H1 (cell line): Measurements from ENCODE around the gene PRKAG1. TPM values are rescaled to one million over a fixed set of nuclear protein-coding genes. Genes with fewer than 3 reads are reported as not detected.

Source experiments
- CTCF ChIA-PET: fragments of 300-600 bp; sonication (Branson Sonifier 250); formaldehyde crosslinking; loops from one replicate; lab custom pipeline; 2021; ENCODE audit not compliant: partially characterized antibody; lab: Charles Lee
- POLR2A ChIA-PET: fragments of 300-600 bp; sonication (Branson Sonifier 250); formaldehyde crosslinking; loops from one replicate; lab custom pipeline; 2021; ENCODE audit warnings: inconsistent platforms; ENCODE audit not compliant: partially characterized antibody; lab: Charles Lee
- DNase-seq, 2 experiments: peaks; one replicate each; pipeline versions ENCODE4 v3.0.0 to v3.0.0-alpha.2; 2010 to 2022; ENCODE audit warnings: low spot score in 2 of 2, low read depth in 1 of 2, mixed read lengths in 1 of 2
- FAIRE-seq: peaks from 2 replicates; lab custom pipeline; 2011; peaks lifted over from hg19 to GRCh38; lab: Jason Lieb, UNC
- H2AFZ ChIP-seq: 2 replicates; pipeline ENCODE4 v1.8.1; 2012; ENCODE audit warnings: low read length, inconsistent platforms
- H2AK5ac ChIP-seq: 2 replicates; pipeline ENCODE4 v1.6.1; 2013; ENCODE audit warnings: low read depth, low read length
- H2BK120ac ChIP-seq: replicated peaks from 2 replicates; pipeline ENCODE3; 2013; ENCODE audit warnings: low read depth, low read length, inconsistent platforms
- H2BK12ac ChIP-seq: 2 replicates; pipeline ENCODE4 v1.6.1; 2013; ENCODE audit warnings: low read depth, low read length
- H2BK15ac ChIP-seq: 2 replicates; pipeline ENCODE4 v1.6.1; 2013; ENCODE audit warnings: low read length
- H2BK20ac ChIP-seq: 2 replicates; pipeline ENCODE4 v1.6.1; 2013; ENCODE audit warnings: low read length
- H2BK5ac ChIP-seq: 2 replicates; pipeline ENCODE4 v1.6.1; 2013; ENCODE audit warnings: low read depth, low read length
- H3K14ac ChIP-seq: 2 replicates; pipeline ENCODE4 v1.6.1; 2013; ENCODE audit warnings: inconsistent platforms; ENCODE audit not compliant: insufficient read length
- H3K18ac ChIP-seq: 2 replicates; pipeline ENCODE4 v1.6.1; 2013; ENCODE audit warnings: low read length; ENCODE audit errors: extremely low read depth
- H3K23ac ChIP-seq: 2 replicates; pipeline ENCODE4 v1.6.1; 2013; ENCODE audit warnings: inconsistent platforms; ENCODE audit not compliant: insufficient read length
- H3K23me2 ChIP-seq: 2 replicates; pipeline ENCODE4 v1.6.1; 2013; ENCODE audit warnings: low read depth, low read length
- H3K27ac ChIP-seq: 2 replicates; pipeline ENCODE4 v1.6.1; 2011; ENCODE audit warnings: low read depth, low read length, inconsistent platforms
- H3K27me3 ChIP-seq, 4 experiments: replicated peaks in 1 of 4; 1 replicate in 1 of 4; 2 replicates in 3 of 4; pipeline versions ENCODE4 v1.6.1 to v1.8.1; 2011 to 2013; ENCODE audit warnings: low read length in 3 of 4, mild to moderate bottlenecking in 3 of 4, inconsistent platforms in 2 of 4, mixed read lengths in 2 of 4, moderate library complexity in 1 of 4; ENCODE audit not compliant: control insufficient read depth in 3 of 4, insufficient read depth in 3 of 4; ENCODE audit errors: extremely low read depth in 1 of 4
- H3K36me3 ChIP-seq, 4 experiments: 2 replicates each; pipeline versions ENCODE4 v1.6.1 to v1.8.1; 2011 to 2013; ENCODE audit warnings: mild to moderate bottlenecking in 4 of 4, low read length in 3 of 4, moderate library complexity in 2 of 4, control low read depth in 1 of 4, inconsistent platforms in 1 of 4; ENCODE audit not compliant: insufficient read depth in 4 of 4, control insufficient read depth in 2 of 4
- H3K4ac ChIP-seq: replicated peaks from 2 replicates; pipeline ENCODE3; 2013; ENCODE audit warnings: low read length, low read depth, mixed read lengths, inconsistent platforms; ENCODE audit not compliant: insufficient read length
- H3K4me1 ChIP-seq, 4 experiments: replicated peaks in 1 of 4; 1 replicate in 1 of 4; 2 replicates in 3 of 4; pipeline versions ENCODE4 v1.6.1 to v1.8.1; 2011 to 2013; ENCODE audit warnings: low read length in 3 of 4, inconsistent platforms in 2 of 4, mixed read lengths in 1 of 4; ENCODE audit not compliant: insufficient read depth in 4 of 4, control insufficient read depth in 3 of 4
- H3K4me2 ChIP-seq, 2 experiments: 2 replicates each; pipeline versions ENCODE4 v1.6.1 to v1.8.1; 2011 to 2013; ENCODE audit warnings: low read depth in 2 of 2, low read length in 2 of 2, control low read depth in 1 of 2, inconsistent platforms in 1 of 2, mild to moderate bottlenecking in 1 of 2; ENCODE audit not compliant: insufficient read depth in 1 of 2
- H3K4me3 ChIP-seq, 4 experiments: fragments of 200-600, 300-600 bp in 1 of 4; sonication (generic), shearing (Covaris generic), sonication (Bioruptor Twin) in 1 of 4; 2 replicates each; pipeline versions ENCODE4 v1.5.1 to v1.8.1; 2011 to 2016; ENCODE audit warnings: low read length in 4 of 4, low read depth in 3 of 4, control low read depth in 2 of 4, inconsistent platforms in 2 of 4, mild to moderate bottlenecking in 2 of 4, mixed read lengths in 1 of 4, moderate library complexity in 1 of 4; ENCODE audit not compliant: insufficient read depth in 2 of 4; ENCODE audit errors: extremely low read depth in 1 of 4
- H3K56ac ChIP-seq: replicated peaks from 2 replicates; pipeline ENCODE3; 2013; ENCODE audit warnings: low read depth, mild to moderate bottlenecking, mixed read lengths, low read length, inconsistent platforms; ENCODE audit not compliant: insufficient read length
- H3K79me1 ChIP-seq: 2 replicates; pipeline ENCODE4 v1.6.1; 2013; ENCODE audit warnings: low read depth, low read length, control low read depth
- H3K79me2 ChIP-seq, 2 experiments: 2 replicates each; pipeline versions ENCODE4 v1.6.1 to v1.8.1; 2012 to 2013; ENCODE audit warnings: low read length in 2 of 2, mild to moderate bottlenecking in 2 of 2, inconsistent platforms in 1 of 2; ENCODE audit not compliant: insufficient read depth in 2 of 2, control insufficient read depth in 1 of 2
- H3K9ac ChIP-seq, 4 experiments: replicated peaks in 1 of 4; 1 replicate in 1 of 4; 2 replicates in 3 of 4; pipeline versions ENCODE4 v1.6.1 to v1.8.1; 2011 to 2013; ENCODE audit warnings: low read depth in 3 of 4, low read length in 3 of 4, control low read depth in 2 of 4, mild to moderate bottlenecking in 2 of 4, moderate library complexity in 2 of 4, inconsistent platforms in 1 of 4; ENCODE audit errors: extremely low read depth in 1 of 4
- H3K9me3 ChIP-seq, 2 experiments: 2 replicates each; pipeline versions ENCODE4 v1.6.1 to v1.8.1; 2012 to 2013; ENCODE audit warnings: mild to moderate bottlenecking in 2 of 2, moderate library complexity in 2 of 2, control low read depth in 1 of 2, inconsistent platforms in 1 of 2, low read depth in 1 of 2, low read length in 1 of 2, mixed read lengths in 1 of 2; ENCODE audit not compliant: insufficient read depth in 2 of 2
- H4K20me1 ChIP-seq, 2 experiments: replicated peaks in 1 of 2; 2 replicates each; pipeline versions ENCODE3 to v1.8.1; 2011 to 2013; ENCODE audit warnings: inconsistent platforms in 2 of 2, low read length in 2 of 2, mild to moderate bottlenecking in 1 of 2; ENCODE audit not compliant: insufficient read depth in 2 of 2, control insufficient read depth in 1 of 2
- H4K5ac ChIP-seq: 2 replicates; pipeline ENCODE4 v1.6.1; 2013; ENCODE audit warnings: low read length, low read depth, mixed read lengths, inconsistent platforms; ENCODE audit not compliant: insufficient read length
- H4K8ac ChIP-seq: 2 replicates; pipeline ENCODE4 v1.8.0; 2013; ENCODE audit warnings: mild to moderate bottlenecking, moderate library complexity, low read length, inconsistent platforms; ENCODE audit not compliant: insufficient read depth; ENCODE audit errors: extremely low read depth
- H4K91ac ChIP-seq: replicated peaks from 2 replicates; pipeline ENCODE3; 2013; ENCODE audit warnings: low read length, mixed read lengths, inconsistent platforms; ENCODE audit not compliant: insufficient read length
- ASH2L ChIP-seq: fragments of 200-600, 300-600 bp; sonication (generic); IDR thresholded peaks from one replicate; pipeline ENCODE4 v1.7.1; 2017; ENCODE audit warnings: low read length
- EGR1 ChIP-seq: IDR thresholded peaks from 2 replicates; pipeline ENCODE4 v1.6.1; 2011; ENCODE audit warnings: low read depth, low read length, borderline replicate concordance
- KDM5A ChIP-seq: fragments of 200-600 bp; IDR thresholded peaks from 2 replicates; pipeline ENCODE4 v1.7.1; 2012; ENCODE audit warnings: mild to moderate bottlenecking, low read length, inconsistent platforms, mixed read lengths
- RNF2 ChIP-seq: fragments of 200-900, 300-1000 bp; sonication (generic); IDR thresholded peaks from 2 replicates; pipeline ENCODE4 v1.7.1; 2016; ENCODE audit warnings: borderline replicate concordance, low read depth, mild to moderate bottlenecking, antibody characterized with exemption, low read length; ENCODE audit not compliant: poor library complexity, severe bottlenecking; ENCODE audit errors: missing control alignments
- SP4 ChIP-seq: IDR thresholded peaks from 2 replicates; pipeline ENCODE4 v1.6.1; 2012; ENCODE audit warnings: low read length, inconsistent platforms
- TAF7 ChIP-seq: optimal IDR thresholded peaks from 2 replicates; pipeline ENCODE3; 2011; ENCODE audit warnings: low read depth, mild to moderate bottlenecking, inconsistent platforms, low read length, moderate library complexity, borderline replicate concordance
- TCF12 ChIP-seq: IDR thresholded peaks from 2 replicates; pipeline ENCODE4 v1.6.1; 2011; ENCODE audit warnings: low read depth, mild to moderate bottlenecking, low read length
- WGBS, 2 experiments: shearing (Covaris generic) in 1 of 2; methylation state at CpG; one replicate each; pipeline versions ENCODE4 v1.1.6 to v1.1.7; 2013 to 2015; ENCODE audit warnings: low lambda C conversion rate in 2 of 2, mixed read lengths in 2 of 2, inconsistent platforms in 1 of 2, low coverage in 1 of 2, missing lambda C conversion rate in 1 of 2; ENCODE audit not compliant: insufficient replicate concordance in 2 of 2, insufficient coverage in 1 of 2, insufficient read length in 1 of 2; ENCODE audit errors: extremely low coverage in 1 of 2, missing lambda C conversion rate in 1 of 2; 5-methylcytosine and 5-hydroxymethylcytosine counted together
- polyA plus RNA-seq, 7 experiments: library from polyadenylated mRNA; depleted of rRNA in 3 of 7; stranded (reverse) in 5 of 7; unstranded in 2 of 7; fragments of >200 nt in 5 of 7; fragments of 200-250 nt in 2 of 7; gene quantifications; 1 replicate in 5 of 7; 2 replicates in 1 of 7; 4 replicates in 1 of 7; pipeline versions ENCODE4 v1.2.1 to v1.2.3, GENCODE V29; 2011 to 2013; ENCODE audit warnings: missing spikeins in 2 of 7, mixed read lengths in 2 of 7
- total RNA-seq: library from RNA; stranded (reverse); fragmentation: NEBNext Ultra II Directional; extraction: Animal tissue kit (Norgen Biotek cat#: 25700); gene quantifications from 2 replicates; pipeline ENCODE4 v1.2.1, GENCODE V29; 2021
- TF ChIP-seq, protein P1 (sequence below): IDR thresholded peaks from 2 replicates; pipeline ENCODE4 v1.6.1; 2012; ENCODE audit warnings: inconsistent platforms

The PRKAG1 gene
- total and polyA plus RNA-seq, 2 of the 8 experiments (the other 6 are each of a cell fraction or from before 2014, with no cell fraction given): 38.6 to 57.5 TPM

GRCh38 chr12:49032276-49032675, 13.7 kb upstream of the PRKAG1 start:
- H4K20me1 ChIP-seq: peaks cover 4 to 11% of the 10 kb centered on the region in 2 experiments
- CTCF ChIA-PET: interaction anchor here (5.4 to 12.2 kb wide), 2 partner anchors 11 to 14 kb away, joined by 34 to 126 read pairs; no protein-coding TSS in a partner anchor

More at GRCh38 chr12:49032276-49032675, 13.7 kb upstream of the PRKAG1 start:
- Histone ChIP-seq H3K4ac (no peak overlapping the region), H3K56ac (no peak overlapping the region), H3K36me3 (peaks cover 40 to 73% (median 69%) of the 10 kb centered on the region in 4 experiments), H3K4me1 (no peaks in the 10 kb centered on the region), H2BK5ac (no peak overlapping the region), H3K23ac (no peak overlapping the region), H3K27me3 (no peaks in the 10 kb centered on the region), H2BK120ac (no peak overlapping the region), H3K79me1 (no peaks in the 10 kb centered on the region; the same call in none of the 2 replicates), H3K9ac (no peak overlapping the region), H2BK15ac (no peak overlapping the region), H3K23me2 (no peaks in the 10 kb centered on the region), H3K18ac (no peak overlapping the region), H3K79me2 (no peaks in the 10 kb centered on the region), H3K14ac (no peak overlapping the region), H2AK5ac (no peak overlapping the region), H2BK12ac (no peak overlapping the region), H2AFZ (no peak overlapping the region), H2BK20ac (no peak overlapping the region), H3K9me3 (no peaks in the 10 kb centered on the region), H4K91ac (no peak overlapping the region), H4K8ac (no peak overlapping the region), H3K27ac (no peak overlapping the region), H3K4me2 (no peak overlapping the region), H4K5ac (no peak overlapping the region), H3K4me3 (no peak overlapping the region)
- no peak for FAIRE-seq
- POLR2A ChIA-PET: interaction anchor here (0.9 to 22.2 kb wide), 7 partner anchors 2 to 30 kb away, joined by 3 to 339 read pairs (median 5); partner anchors contain the start of gene KMT2D
- 94% methylated on average over 4 of the region's 4 CpGs; no CpG with 5 or more reads in 1 of the 2 experiments for WGBS, 2 experiments
- no peak for DNase-seq
- TF ChIP-seq TCF12: no peak
- TF ChIP-seq EGR1: no peak
- TF ChIP-seq SP4: no peak
- no peak for TF ChIP-seq KDM5A
- no peak for TF ChIP-seq RNF2
- TF ChIP-seq, protein P1, sequence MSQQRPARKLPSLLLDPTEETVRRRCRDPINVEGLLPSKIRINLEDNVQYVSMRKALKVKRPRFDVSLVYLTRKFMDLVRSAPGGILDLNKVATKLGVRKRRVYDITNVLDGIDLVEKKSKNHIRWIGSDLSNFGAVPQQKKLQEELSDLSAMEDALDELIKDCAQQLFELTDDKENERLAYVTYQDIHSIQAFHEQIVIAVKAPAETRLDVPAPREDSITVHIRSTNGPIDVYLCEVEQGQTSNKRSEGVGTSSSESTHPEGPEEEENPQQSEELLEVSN: no peak
- TF ChIP-seq ASH2L: no peak
- no peak for TF ChIP-seq TAF7
